ENCODE results near the gene FOXRED1. TPM values are rescaled to one million over a fixed set of nuclear protein-coding genes. Genes with fewer than 3 reads are reported as not detected.

The FOXRED1 gene
- total RNA-seq, 1 donor from 2014 or later, result 34.4 TPM

DNA sequence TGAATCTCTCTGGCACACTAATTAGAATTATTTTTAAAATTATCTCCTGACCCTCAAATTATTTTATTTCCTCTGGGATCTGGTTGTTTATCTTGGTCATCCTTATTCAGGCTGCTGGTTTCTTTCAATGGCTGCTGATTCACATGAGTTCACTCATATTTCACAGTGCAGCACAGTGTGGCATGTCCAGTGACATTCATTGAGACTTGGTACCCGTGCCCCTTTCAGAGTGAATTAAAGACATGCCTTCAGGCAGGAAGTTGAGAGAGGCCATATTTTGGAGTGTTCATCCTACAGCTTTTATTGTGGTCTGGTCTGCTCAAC, 48.4 kb downstream of the FOXRED1 start:
- H3K27me3 Mint-ChIP-seq (ENCODE audit: unreplicated experiment), result no peaks in the 10 kb centered on the region

DNA sequence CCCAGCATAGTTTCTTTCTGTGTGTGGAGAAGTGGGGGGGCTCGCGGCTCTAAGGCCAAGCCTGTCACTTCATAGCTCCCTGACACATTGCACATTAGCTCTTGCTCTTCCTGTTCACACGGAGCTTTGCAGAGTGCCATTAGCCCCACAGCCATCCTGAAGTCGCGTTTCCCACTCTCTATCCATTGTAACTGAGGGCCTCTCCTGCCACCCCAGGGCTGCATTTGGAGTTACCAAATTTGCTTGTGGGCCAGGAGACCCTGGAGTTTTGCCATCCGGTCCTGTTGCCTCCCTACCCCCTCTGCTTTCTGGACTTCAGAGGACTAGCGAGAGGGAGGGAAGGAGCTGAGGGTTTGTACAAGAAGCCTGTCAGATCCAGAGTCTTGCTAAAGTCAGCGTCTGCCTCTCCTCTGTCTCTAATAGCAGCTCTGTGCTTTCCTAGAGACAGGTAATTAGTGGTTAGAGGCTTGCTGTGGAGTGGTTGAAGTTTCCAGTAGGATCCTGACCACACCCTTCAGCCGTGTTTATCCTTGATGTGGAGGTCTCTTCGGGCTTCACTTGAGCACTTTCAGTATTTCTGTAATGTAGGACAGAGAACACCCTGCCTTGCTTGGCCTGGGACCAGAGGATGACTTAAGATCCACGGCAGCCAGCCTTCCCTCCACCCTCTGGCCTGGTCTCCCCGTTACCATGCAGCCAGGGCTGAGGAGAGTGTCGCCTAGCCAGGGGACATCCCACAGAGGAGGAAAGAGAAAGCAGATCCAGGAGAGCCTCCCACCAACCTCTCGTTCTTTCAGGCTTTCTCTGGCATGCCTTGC, 49.0 kb downstream of the FOXRED1 start:
- Mint-ChIP-seq H3K27me3 (ENCODE audit: unreplicated experiment) (no peaks in the 10 kb centered on the region), H3K9me3 (ENCODE audit: unreplicated experiment) (no peaks in the 10 kb centered on the region), H3K4me1 (ENCODE audit: unreplicated experiment) (peaks cover 38% of the 10 kb centered on the region), H3K4me3 (ENCODE audit: unreplicated experiment) (peak overlapping the region; percentile 42), H3K27ac (ENCODE audit: unreplicated experiment) (peak overlapping the region; percentile 85), H3K36me3 (ENCODE audit: unreplicated experiment) (peaks cover 16% of the 10 kb centered on the region)
- TF ChIP-seq, protein P1, sequence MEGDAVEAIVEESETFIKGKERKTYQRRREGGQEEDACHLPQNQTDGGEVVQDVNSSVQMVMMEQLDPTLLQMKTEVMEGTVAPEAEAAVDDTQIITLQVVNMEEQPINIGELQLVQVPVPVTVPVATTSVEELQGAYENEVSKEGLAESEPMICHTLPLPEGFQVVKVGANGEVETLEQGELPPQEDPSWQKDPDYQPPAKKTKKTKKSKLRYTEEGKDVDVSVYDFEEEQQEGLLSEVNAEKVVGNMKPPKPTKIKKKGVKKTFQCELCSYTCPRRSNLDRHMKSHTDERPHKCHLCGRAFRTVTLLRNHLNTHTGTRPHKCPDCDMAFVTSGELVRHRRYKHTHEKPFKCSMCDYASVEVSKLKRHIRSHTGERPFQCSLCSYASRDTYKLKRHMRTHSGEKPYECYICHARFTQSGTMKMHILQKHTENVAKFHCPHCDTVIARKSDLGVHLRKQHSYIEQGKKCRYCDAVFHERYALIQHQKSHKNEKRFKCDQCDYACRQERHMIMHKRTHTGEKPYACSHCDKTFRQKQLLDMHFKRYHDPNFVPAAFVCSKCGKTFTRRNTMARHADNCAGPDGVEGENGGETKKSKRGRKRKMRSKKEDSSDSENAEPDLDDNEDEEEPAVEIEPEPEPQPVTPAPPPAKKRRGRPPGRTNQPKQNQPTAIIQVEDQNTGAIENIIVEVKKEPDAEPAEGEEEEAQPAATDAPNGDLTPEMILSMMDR (IDR thresholded peaks at IDR 0.05), result no peak
- DNase-seq (ENCODE audit: extremely low spot score, unreplicated experiment), result no peak

More for the DNA sequence above, 48.4 kb downstream of the FOXRED1 start:
- Mint-ChIP-seq H3K27ac (ENCODE audit: unreplicated experiment) (peak overlapping the region; percentile 85), H3K36me3 (ENCODE audit: unreplicated experiment) (peaks cover 16% of the 10 kb centered on the region), H3K9me3 (ENCODE audit: unreplicated experiment) (no peaks in the 10 kb centered on the region), H3K4me3 (ENCODE audit: unreplicated experiment) (no peak overlapping the region), H3K4me1 (ENCODE audit: unreplicated experiment) (peaks cover 40% of the 10 kb centered on the region)
- DNase-seq (ENCODE audit: extremely low spot score, unreplicated experiment), result no peak
- TF ChIP-seq, protein P1 (IDR thresholded peaks at IDR 0.05), result no peak

DNA sequence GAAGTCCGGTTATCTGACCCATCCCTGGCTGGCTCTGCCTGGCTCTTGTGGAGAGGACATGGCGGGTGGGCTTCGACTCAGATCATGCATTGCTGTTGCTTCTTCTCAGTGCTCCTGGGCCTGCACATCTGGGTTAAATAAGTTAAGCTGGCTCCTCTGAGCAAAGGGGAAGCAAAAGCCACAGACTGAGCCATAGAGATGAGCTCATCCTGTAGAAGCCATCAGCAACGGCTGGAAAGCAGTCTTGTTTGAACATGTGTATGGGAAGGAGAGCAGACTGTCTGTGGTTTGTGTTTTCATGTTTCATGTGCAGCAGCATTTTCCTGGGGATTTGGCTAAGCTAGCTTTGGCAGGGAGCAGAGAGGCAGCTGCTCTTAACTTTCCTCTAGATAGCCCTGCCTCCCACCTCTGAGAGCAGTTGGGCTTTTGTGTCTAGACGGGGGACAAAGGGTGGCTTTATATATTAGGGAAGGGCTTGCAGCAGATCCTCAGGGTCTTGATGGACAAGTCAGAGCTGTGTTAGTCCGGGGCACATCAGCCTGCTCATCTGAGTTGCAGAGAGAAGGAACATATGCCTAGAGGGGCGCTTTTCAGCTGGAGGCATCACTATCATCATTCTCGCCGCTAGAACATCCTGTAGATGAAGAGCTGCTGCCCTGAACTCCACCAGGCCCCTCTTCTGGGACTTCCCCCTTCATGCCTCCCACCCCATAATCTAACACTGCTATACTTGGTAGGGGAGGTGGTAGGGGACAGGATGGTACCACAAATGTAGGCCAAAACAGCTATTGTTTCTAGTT, 49.8 kb downstream of the FOXRED1 start:
- no peaks in the 10 kb centered on the region for H3K9me3 Mint-ChIP-seq (ENCODE audit: unreplicated experiment)
- H3K4me3 Mint-ChIP-seq (ENCODE audit: unreplicated experiment), result no peak overlapping the region
- H3K27ac Mint-ChIP-seq (ENCODE audit: unreplicated experiment), result peak overlapping the region; percentile 85
- H3K36me3 Mint-ChIP-seq (ENCODE audit: unreplicated experiment), result peaks cover 16% of the 10 kb centered on the region
- DNase-seq (ENCODE audit: extremely low spot score, unreplicated experiment), result no peak
- no peaks in the 10 kb centered on the region for H3K27me3 Mint-ChIP-seq (ENCODE audit: unreplicated experiment)
- TF ChIP-seq, protein P1 (IDR thresholded peaks at IDR 0.05), result no peak
- peaks cover 32% of the 10 kb centered on the region for H3K4me1 Mint-ChIP-seq (ENCODE audit: unreplicated experiment)

DNA sequence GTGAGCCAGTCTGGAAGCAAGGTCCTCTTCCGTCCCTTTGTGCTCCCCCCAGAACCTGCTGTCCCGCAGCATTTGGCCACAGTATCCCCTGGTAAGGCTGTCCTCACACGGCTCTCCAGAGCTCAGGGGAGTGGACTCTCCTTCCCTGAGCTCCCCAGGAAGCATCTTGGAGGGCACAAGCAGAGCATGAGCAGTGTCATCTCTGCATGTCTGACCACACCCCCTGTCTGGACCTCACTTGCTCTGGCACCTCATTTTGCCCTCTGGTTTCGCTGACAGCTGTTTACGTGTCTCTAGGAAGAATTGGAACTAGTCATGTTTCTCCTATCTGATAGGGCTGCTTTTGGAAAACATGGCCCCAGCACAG, 50.4 kb downstream of the FOXRED1 start:
- peaks cover 12% of the 10 kb centered on the region for H3K36me3 Mint-ChIP-seq (ENCODE audit: unreplicated experiment)
- TF ChIP-seq, protein P1 (IDR thresholded peaks at IDR 0.05), result no peak
- no peaks in the 10 kb centered on the region for H3K27me3 Mint-ChIP-seq (ENCODE audit: unreplicated experiment)
- no peak overlapping the region for H3K4me3 Mint-ChIP-seq (ENCODE audit: unreplicated experiment)
- peak overlapping the region; percentile 85 for H3K27ac Mint-ChIP-seq (ENCODE audit: unreplicated experiment)
- H3K9me3 Mint-ChIP-seq (ENCODE audit: unreplicated experiment), result no peaks in the 10 kb centered on the region
- H3K4me1 Mint-ChIP-seq (ENCODE audit: unreplicated experiment), result peaks cover 32% of the 10 kb centered on the region
- no peak for DNase-seq (ENCODE audit: extremely low spot score, unreplicated experiment)

DNA sequence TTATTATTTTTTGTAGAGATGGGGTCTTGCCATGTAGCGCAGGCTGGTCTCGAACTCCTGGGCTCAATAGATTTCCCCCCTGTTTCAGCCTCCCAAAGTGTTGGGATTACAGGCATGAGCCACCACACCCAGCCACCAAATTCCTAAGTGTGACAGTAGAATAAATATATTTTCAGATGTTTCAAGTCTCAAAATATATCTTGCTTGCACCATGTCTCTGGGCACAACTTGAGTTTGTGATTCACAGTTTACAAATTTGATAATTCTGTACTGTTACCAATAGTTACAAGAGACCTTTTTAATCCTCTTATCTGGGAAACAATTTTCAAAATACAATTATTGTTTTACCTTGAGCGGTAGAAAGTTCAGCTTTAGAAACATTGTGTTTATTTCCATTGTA, 54.0 kb downstream of the FOXRED1 start:
- H3K4me3 Mint-ChIP-seq (ENCODE audit: unreplicated experiment), result no peak overlapping the region
- H3K27ac Mint-ChIP-seq (ENCODE audit: unreplicated experiment), result no peak overlapping the region
- no peak for DNase-seq (ENCODE audit: extremely low spot score, unreplicated experiment)
- TF ChIP-seq, protein P1 (IDR thresholded peaks at IDR 0.05), result no peak
- H3K4me1 Mint-ChIP-seq (ENCODE audit: unreplicated experiment), result peaks cover 22% of the 10 kb centered on the region
- no peaks in the 10 kb centered on the region for H3K9me3 Mint-ChIP-seq (ENCODE audit: unreplicated experiment)
- peaks cover 5% of the 10 kb centered on the region for H3K36me3 Mint-ChIP-seq (ENCODE audit: unreplicated experiment)
- H3K27me3 Mint-ChIP-seq (ENCODE audit: unreplicated experiment), result no peaks in the 10 kb centered on the region

All from osteocyte (in vitro differentiated cells).